T-cell (primary cell): ENCODE data around the gene TM9SF2. TPM values are rescaled to one million over a fixed set of nuclear protein-coding genes. Genes with fewer than 3 reads are reported as not detected.
"Not testable (repeated sequence)": the region's sequence is repeated elsewhere in the genome, so short reads cannot be mapped to it uniquely, and the experiment has no call there.

Source experiments
- ATAC-seq, 4 experiments: fragments of 200-7000 bp in 3 of 4; fragments of 150-1000 bp in 1 of 4; cut with Tn5 transposase; replicated peaks in 1 of 4; 1 replicate in 3 of 4; 2 replicates in 1 of 4; pipeline ENCODE4 v1.10.0; 2021; ENCODE audit warnings: moderate library complexity in 3 of 4, mild to moderate bottlenecking in 2 of 4, moderate number of reproducible peaks in 1 of 4
- CTCF ChIA-PET, 2 donors: fragments of 300-600 bp; sonication (Branson Sonifier 250); formaldehyde crosslinking; loops; one replicate each; lab custom pipeline; 2022; ENCODE audit warnings: antibody characterized with exemption in 2 of 2; lab: Charles Lee
- POLR2A ChIA-PET, 2 donors: fragments of 300-600 bp; sonication (Branson Sonifier 250); formaldehyde crosslinking; loops; one replicate each; lab custom pipeline; 2022; ENCODE audit warnings: antibody characterized with exemption in 2 of 2; lab: Charles Lee
- DNase-seq, 35 experiments: peaks; one replicate each; pipeline versions ENCODE4 v3.0.0 to v3.0.0-alpha.2; 2013 to 2023
- H3K27ac ChIP-seq: one replicate; pipeline ENCODE4 v1.5.1; 2013; ENCODE audit warnings: low read length
- H3K27me3 ChIP-seq, 2 experiments: replicated peaks in 1 of 2; 1 replicate in 1 of 2; 2 replicates in 1 of 2; pipeline versions ENCODE4 v1.6.1 to v1.7.0; 2013; ENCODE audit warnings: low read length in 1 of 2, mixed read lengths in 1 of 2; ENCODE audit not compliant: control insufficient read depth in 2 of 2, insufficient read depth in 2 of 2; ENCODE audit errors: extremely low read depth in 1 of 2
- H3K36me3 ChIP-seq, 2 donors: 1 replicate in 1 of 2; 2 replicates in 1 of 2; pipeline versions ENCODE4 v1.6.1 to v1.7.0; 2013; ENCODE audit warnings: low read length in 1 of 2; ENCODE audit not compliant: control insufficient read depth in 2 of 2, insufficient read depth in 1 of 2; ENCODE audit errors: extremely low read depth in 1 of 2
- H3K4me1 ChIP-seq, 2 experiments: 1 replicate in 1 of 2; 2 replicates in 1 of 2; pipeline versions ENCODE4 v1.6.1 to v1.7.0; 2013; ENCODE audit warnings: low read length in 2 of 2, mixed read lengths in 1 of 2; ENCODE audit not compliant: insufficient read depth in 2 of 2, control insufficient read depth in 1 of 2; ENCODE audit errors: extremely low read depth in 1 of 2
- H3K4me3 ChIP-seq, 2 donors: 1 replicate in 1 of 2; 2 replicates in 1 of 2; pipeline versions ENCODE4 v1.5.1 to v1.7.0; 2013; ENCODE audit warnings: mild to moderate bottlenecking in 2 of 2, low read length in 1 of 2, moderate library complexity in 1 of 2; ENCODE audit not compliant: control insufficient read depth in 1 of 2; ENCODE audit errors: extremely low read depth in 1 of 2
- H3K9me3 ChIP-seq: 2 replicates; pipeline ENCODE4 v1.7.0; 2013
- H3K27ac Mint-ChIP-seq, 2 donors: one replicate each; pipeline ENCODE4 v1.8.0; 2020 to 2021; ENCODE audit warnings: mild to moderate bottlenecking in 2 of 2, mixed read lengths in 2 of 2
- H3K27me3 Mint-ChIP-seq, 2 donors: one replicate each; pipeline ENCODE4 v1.8.0; 2021 to 2022; ENCODE audit warnings: mixed read lengths in 2 of 2
- H3K36me3 Mint-ChIP-seq: one replicate; pipeline ENCODE4 v1.8.0; 2021; ENCODE audit warnings: mixed read lengths
- H3K4me1 Mint-ChIP-seq, 3 donors: one replicate each; pipeline ENCODE4 v1.8.0; 2020 to 2022; ENCODE audit warnings: mixed read lengths in 3 of 3, mild to moderate bottlenecking in 1 of 3
- H3K4me3 Mint-ChIP-seq, 3 donors: one replicate each; pipeline ENCODE4 v1.8.0; 2020 to 2022; ENCODE audit warnings: mild to moderate bottlenecking in 3 of 3, mixed read lengths in 3 of 3, moderate library complexity in 3 of 3
- H3K9me3 Mint-ChIP-seq, 3 donors: one replicate each; pipeline ENCODE4 v1.8.0; 2020 to 2022; ENCODE audit warnings: mixed read lengths in 3 of 3
- WGBS: methylation state at CpG from one replicate; pipeline ENCODE4 v1.1.5; 2013; ENCODE audit warnings: missing lambda C conversion rate; ENCODE audit not compliant: insufficient coverage; 5-methylcytosine and 5-hydroxymethylcytosine counted together
- total RNA-seq, 35 experiments: library from RNA in 6 of 35; stranded (reverse) in 6 of 35; fragments of 120-200 nt in 1 of 35; gene quantifications; one replicate each; pipeline versions ENCODE4 v1.2.1 to v1.2.4 and lab custom pipeline; 2013 to 2026

TM9SF2 gene
- total RNA-seq, 5 donors from 2014 or later (not counting 1 experiment from before 2014, with no cell fraction given): 43.2 to 54.0 (median 48.8) TPM

GRCh38 chr13:99486996-99487395 is 14.3 kb upstream of the TM9SF2 start:
- POLR2A ChIA-PET: no interaction called here

GRCh38 chr13:99489028-99489427 is 12.2 kb upstream of the TM9SF2 start:
- POLR2A ChIA-PET: interaction anchor here in 1 of 2 donors (0.7 to 1.0 kb wide), 2 partner anchors 23 to 58 kb away, joined by 3 read pairs; no protein-coding TSS in a partner anchor
- ATAC-seq (no peak), DNase-seq (no peak)
- Mint-ChIP-seq H3K36me3 (peaks cover 41% of the 10 kb centered on the region), H3K4me1 (peaks cover 9 to 19% (median 15%) of the 10 kb centered on the region in 3 donors), H3K27ac (no peak overlapping the region), H3K27me3 (no peaks in the 10 kb centered on the region), H3K9me3 (peaks cover 4 to 12% (median 5%) of the 10 kb centered on the region in 3 donors), H3K4me3 (no peak overlapping the region)
- Histone ChIP-seq H3K9me3 (no peaks in the 10 kb centered on the region), H3K4me3 (no peak overlapping the region), H3K36me3 (peaks cover 0 to 6% of the 10 kb centered on the region in 2 donors), H3K27ac (no peak overlapping the region), H3K27me3 (no peaks in the 10 kb centered on the region), H3K4me1 (peaks cover 0 to 3% of the 10 kb centered on the region in 2 experiments)
- CTCF ChIA-PET: interaction anchor here in 1 of 2 donors (0.9 kb wide), 1 partner anchor 14 kb away, joined by 3 read pairs; no protein-coding TSS in a partner anchor
- no CpG with 5 or more reads among the region's 3 CpGs for WGBS

More at GRCh38 chr13:99486996-99487395, 14.3 kb upstream of the TM9SF2 start:
- peaks cover 28% of the 10 kb centered on the region for H3K36me3 Mint-ChIP-seq
- peaks cover 0 to 3% of the 10 kb centered on the region in 2 experiments for H3K4me1 ChIP-seq
- CTCF ChIA-PET: no interaction called here
- ATAC-seq: no peak
- no peak overlapping the region for H3K4me3 ChIP-seq
- no peak overlapping the region for H3K27ac Mint-ChIP-seq
- no peaks in the 10 kb centered on the region for H3K27me3 Mint-ChIP-seq
- no peak for DNase-seq
- H3K27ac ChIP-seq: no peak overlapping the region
- no peaks in the 10 kb centered on the region for H3K36me3 ChIP-seq
- peaks cover 0 to 6% (median 4%) of the 10 kb centered on the region in 3 donors for H3K9me3 Mint-ChIP-seq
- peaks cover 11 to 21% (median 12%) of the 10 kb centered on the region in 3 donors for H3K4me1 Mint-ChIP-seq
- H3K4me3 Mint-ChIP-seq: no peak overlapping the region
- H3K9me3 ChIP-seq: no peaks in the 10 kb centered on the region
- H3K27me3 ChIP-seq: no peaks in the 10 kb centered on the region
- 88% methylated on average over 2 of the region's 3 CpGs for WGBS

GRCh38 chr13:99491750-99492149 is 9.5 kb upstream of the TM9SF2 start:
- H3K36me3 ChIP-seq, H3K4me3 ChIP-seq, H3K27ac Mint-ChIP-seq, H3K9me3 Mint-ChIP-seq, H3K27me3 ChIP-seq, POLR2A ChIA-PET, ATAC-seq, DNase-seq, H3K27ac ChIP-seq, H3K9me3 ChIP-seq, H3K27me3 Mint-ChIP-seq, H3K4me3 Mint-ChIP-seq, CTCF ChIA-PET: not testable (repeated sequence)
- peaks cover 9 to 16% of the 10 kb centered on the region in 2 experiments for H3K4me1 ChIP-seq
- WGBS: no CpG with 5 or more reads among the region's 3 CpGs
- Mint-ChIP-seq H3K4me1 (peaks cover 28 to 34% (median 30%) of the 10 kb centered on the region in 3 donors), H3K36me3 (peaks cover 34% of the 10 kb centered on the region)

- ATAC-seq: no peak
- no CpG with 5 or more reads among the region's 8 CpGs for WGBS
- peak overlapping the region; percentile 91 to 98 (median 98) for H3K4me3 Mint-ChIP-seq
Measured at GRCh38 chr13:99495466-99496183, 5.6 kb upstream of the TM9SF2 start.

GRCh38 chr13:99496184-99497142 is 4.8 kb upstream of the TM9SF2 start:
- H3K36me3 ChIP-seq: peaks cover 0 to 6% of the 10 kb centered on the region in 2 donors
- H3K27ac Mint-ChIP-seq: peak overlapping the region; percentile 98 to 99
- H3K27me3 ChIP-seq: no peaks in the 10 kb centered on the region
- peak overlapping the region; percentile 91 to 98 (median 98) for H3K4me3 Mint-ChIP-seq
- H3K36me3 Mint-ChIP-seq: peaks cover 17% of the 10 kb centered on the region
- H3K27me3 Mint-ChIP-seq: no peaks in the 10 kb centered on the region
- H3K9me3 Mint-ChIP-seq: peaks cover 3 to 6% (median 5%) of the 10 kb centered on the region in 3 donors
- ATAC-seq: peak; percentile 38 to 48 (median 46)
- H3K4me1 ChIP-seq: peaks cover 30 to 55% of the 10 kb centered on the region in 2 experiments
- H3K9me3 ChIP-seq: no peaks in the 10 kb centered on the region
- peak in 34 of 35 experiments; percentile 37 to 85 (median 56) for DNase-seq
- POLR2A ChIA-PET: interaction anchor here in 1 of 2 donors (0.6 to 0.7 kb wide), 3 partner anchors 11 to 144 kb away, joined by 3 to 6 read pairs (median 3); no protein-coding TSS in a partner anchor
- H3K4me3 ChIP-seq: peak overlapping the region; percentile 63 to 71
- CTCF ChIA-PET: interaction anchor here (0.5 to 1.4 kb wide), 9 partner anchors 10 to 320 kb away, joined by 3 to 7 read pairs (median 3); no protein-coding TSS in a partner anchor
- 26% methylated on average over 3 of the region's 12 CpGs for WGBS
- H3K4me1 Mint-ChIP-seq: peaks cover 62 to 72% (median 70%) of the 10 kb centered on the region in 3 donors
- peak overlapping the region; percentile 93 for H3K27ac ChIP-seq

More at GRCh38 chr13:99495466-99496183, 5.6 kb upstream of the TM9SF2 start:
- Histone ChIP-seq H3K9me3 (no peaks in the 10 kb centered on the region), H3K27ac (peak overlapping the region; percentile 93), H3K27me3 (no peaks in the 10 kb centered on the region), H3K4me3 (peak overlapping the region; percentile 63 to 71), H3K36me3 (peaks cover 0 to 6% of the 10 kb centered on the region in 2 donors), H3K4me1 (peaks cover 28 to 51% of the 10 kb centered on the region in 2 experiments)
- no peak for DNase-seq
- ChIA-PET POLR2A (interaction anchor here (0.6 to 0.7 kb wide), 3 partner anchors 10 to 143 kb away, joined by 3 to 7 read pairs (median 6); no protein-coding TSS in a partner anchor), CTCF (interaction anchor here (0.5 to 1.4 kb wide), 10 partner anchors 10 to 319 kb away, joined by 3 to 7 read pairs (median 3); no protein-coding TSS in a partner anchor)
- Mint-ChIP-seq H3K27me3 (no peaks in the 10 kb centered on the region), H3K9me3 (peaks cover 3 to 6% (median 5%) of the 10 kb centered on the region in 3 donors), H3K27ac (peak overlapping the region; percentile 98 to 99), H3K36me3 (peaks cover 19% of the 10 kb centered on the region), H3K4me1 (peaks cover 55 to 65% (median 62%) of the 10 kb centered on the region in 3 donors)
